HepG2 (cell line): ENCODE data around the gene CUTC. TPM values are rescaled to one million over a fixed set of nuclear protein-coding genes. Genes with fewer than 3 reads are reported as not detected.

Experiments
- ATAC-seq: fragments of 200-7000 bp; cut with Tn5 transposase; 3 replicates; pipeline ENCODE4 v1.9.1; 2020; ENCODE audit warnings: mild to moderate bottlenecking, moderate library complexity
- BruUV-seq: library from RNA; stranded (reverse); fragments of 400-500 nt; replicated peaks from 2 replicates; lab custom pipeline; 2021; lab: Mats Ljungman, UMichigan
- CTCF ChIA-PET: fragments of 300-600 bp; formaldehyde crosslinking; extraction: SDS; loops from one replicate; lab custom pipeline; 2021; ENCODE audit warnings: low total read pairs, inconsistent platforms, low intra/inter-chr PET ratio; lab: Yijun Ruan, JAX
- POLR2A ChIA-PET: fragments of 350-600 bp; sonication (Branson Sonifier 250); formaldehyde crosslinking; loops from one replicate; lab custom pipeline; 2020; ENCODE audit warnings: antibody characterized with exemption, inconsistent platforms; lab: Yijun Ruan, JAX
- DNase-seq: peaks from one replicate; pipeline ENCODE4 v3.0.0-alpha.2; 2015; ENCODE audit warnings: low spot score
- FAIRE-seq: peaks from 3 replicates; lab custom pipeline; 2011; peaks lifted over from hg19 to GRCh38; lab: Jason Lieb, UNC
- H2AFZ ChIP-seq: one replicate; pipeline ENCODE4 v1.6.1; 2011; ENCODE audit warnings: low read length, inconsistent platforms
- H3K27ac ChIP-seq: fragments of 300-600 bp; 3 replicates; pipeline ENCODE4 v1.8.0; 2011; ENCODE audit warnings: mixed run types, mild to moderate bottlenecking, mixed read lengths, low read length, inconsistent platforms; ENCODE audit not compliant: insufficient read depth; ENCODE audit errors: extremely low read length
- H3K27me3 ChIP-seq, 2 experiments: fragments of 200-600 bp in 1 of 2; 2 replicates in 1 of 2; 3 replicates in 1 of 2; pipeline versions ENCODE4 v1.6.0 to v1.8.0; 2011; ENCODE audit warnings: low read length in 2 of 2, mild to moderate bottlenecking in 2 of 2, moderate library complexity in 2 of 2, inconsistent platforms in 1 of 2; ENCODE audit not compliant: insufficient read depth in 2 of 2, control insufficient read depth in 1 of 2
- H3K36me3 ChIP-seq, 2 experiments: fragments of 200-600 bp in 1 of 2; replicated peaks in 1 of 2; 2 replicates in 1 of 2; 3 replicates in 1 of 2; pipeline versions ENCODE4 v1.5.1 to v1.8.0; 2011; ENCODE audit warnings: low read length in 2 of 2, inconsistent platforms in 1 of 2; ENCODE audit not compliant: insufficient read depth in 2 of 2, control insufficient read depth in 1 of 2
- H3K4me1 ChIP-seq: 2 replicates; pipeline ENCODE4 v1.5.1; 2012; ENCODE audit warnings: low read length, inconsistent platforms; ENCODE audit not compliant: insufficient read depth
- H3K4me2 ChIP-seq: 2 replicates; pipeline ENCODE4 v1.6.0; 2011; ENCODE audit warnings: low read depth, low read length, inconsistent platforms
- H3K4me3 ChIP-seq, 3 experiments: fragments of 200-600 bp in 1 of 3; sonication (generic), shearing (Covaris generic) in 1 of 3; replicated peaks in 1 of 3; 2 replicates each; pipeline ENCODE4 v1.5.1; 2011 to 2016; ENCODE audit warnings: low read length in 3 of 3, inconsistent platforms in 2 of 3, low read depth in 2 of 3, mild to moderate bottlenecking in 2 of 3, control low read depth in 1 of 3, mixed read lengths in 1 of 3; ENCODE audit not compliant: insufficient read depth in 1 of 3
- H3K79me2 ChIP-seq: one replicate; pipeline ENCODE4 v1.6.1; 2011; ENCODE audit warnings: low read length, inconsistent platforms; ENCODE audit not compliant: insufficient read depth
- H3K9ac ChIP-seq: 2 replicates; pipeline ENCODE4 v1.6.0; 2011; ENCODE audit warnings: mild to moderate bottlenecking, low read depth, low read length, inconsistent platforms; ENCODE audit not compliant: insufficient read depth
- H3K9me3 ChIP-seq: 2 replicates; pipeline ENCODE4 v1.5.1; 2012; ENCODE audit warnings: mild to moderate bottlenecking, low read length
- H4K20me1 ChIP-seq: 2 replicates; pipeline ENCODE4 v1.6.0; 2011; ENCODE audit warnings: inconsistent platforms, mild to moderate bottlenecking, low read length, moderate library complexity; ENCODE audit not compliant: insufficient read depth
- ARNTL ChIP-seq: sonication (generic); formaldehyde crosslinking; IDR thresholded peaks from 2 replicates; pipeline ENCODE4 v1.4.0; 2020; ENCODE audit warnings: mild to moderate bottlenecking, missing genetic modification reagents
- CTCF ChIP-seq: sonication (generic); formaldehyde crosslinking; IDR thresholded peaks from 2 replicates; pipeline ENCODE4 v1.5.0; 2020; ENCODE audit warnings: mild to moderate bottlenecking, missing genetic modification reagents, moderate library complexity
- ELF1 ChIP-seq: sonication (generic); formaldehyde crosslinking; IDR thresholded peaks from 2 replicates; pipeline ENCODE4 v1.4.0; 2020; ENCODE audit warnings: missing genetic modification reagents
- MED1 ChIP-seq: sonication (generic); formaldehyde crosslinking; IDR thresholded peaks from 2 replicates; pipeline ENCODE4 v1.4.0; 2020; ENCODE audit warnings: missing genetic modification reagents
- MTA1 ChIP-seq: sonication (generic); formaldehyde crosslinking; IDR thresholded peaks from 2 replicates; pipeline ENCODE4 v1.4.0; 2020; ENCODE audit warnings: missing genetic modification reagents, mild to moderate bottlenecking, borderline replicate concordance
- SMC3 ChIP-seq: IDR thresholded peaks from 2 replicates; pipeline ENCODE4 v1.6.1; 2011; ENCODE audit warnings: low read length, improper control_type of control experiment
- STAG1 ChIP-seq: sonication (generic); formaldehyde crosslinking; IDR thresholded peaks from 2 replicates; pipeline ENCODE4 v1.4.0; 2020; ENCODE audit warnings: missing genetic modification reagents
- ZNF10 ChIP-seq: sonication (generic); formaldehyde crosslinking; IDR thresholded peaks from 2 replicates; pipeline ENCODE4 v1.4.0; 2020; ENCODE audit warnings: mild to moderate bottlenecking, low read depth, missing genetic modification reagents, borderline replicate concordance
- ZNF160 ChIP-seq: sonication (generic); formaldehyde crosslinking; IDR thresholded peaks from 2 replicates; pipeline ENCODE4 v1.8.0; 2022; ENCODE audit warnings: mild to moderate bottlenecking, inconsistent platforms, missing genetic modification reagents
- ZNF597 ChIP-seq: sonication (generic); formaldehyde crosslinking; IDR thresholded peaks from 2 replicates; pipeline ENCODE4 v1.5.0; 2020; ENCODE audit warnings: missing genetic modification reagents
- ZNF644 ChIP-seq: IDR thresholded peaks from 2 replicates; pipeline ENCODE4 v1.6.1; 2016; ENCODE audit warnings: low read depth
- WGBS: methylation state at CpG from one replicate; pipeline ENCODE4 v1.1.6; 2017; ENCODE audit warnings: low lambda C conversion rate; 5-methylcytosine and 5-hydroxymethylcytosine counted together
- in situ Hi-C: cut with HindIII; loops from 2 replicates; pipeline ENCODE4 v1.10.0; 2017; ENCODE audit warnings: low pct_unique_long_range_greater_than_20kb; ENCODE audit not compliant: extremely low pct_ligation_motif_present
- intact Hi-C: fragments of 100-400 bp; cut with micrococcal nuclease; formaldehyde crosslinking; loops from one replicate; pipeline ENCODE4 v1.10.0; 2022; ENCODE audit not compliant: unreplicated experiment
- polyA plus RNA-seq, 8 experiments: library from polyadenylated mRNA; depleted of rRNA in 3 of 8; stranded (reverse) in 7 of 8; unstranded in 1 of 8; fragments of >200 nt; fragmentation: Illumina TruSeq in 4 of 8; extraction: Trizol in 4 of 8; gene quantifications; 2 replicates each; pipeline versions ENCODE4 v1.2.1 to v1.2.3, GENCODE V29; 2011 to 2016; ENCODE audit warnings: low read depth in 4 of 8, missing spikeins in 1 of 8, mixed read lengths in 1 of 8; ENCODE audit not compliant: insufficient read depth in 1 of 8
- total RNA-seq, 5 experiments: library from RNA; depleted of rRNA; stranded (reverse); fragments of >200 nt; fragmentation: Illumina TruSeq; extraction: Trizol; gene quantifications; 2 replicates each; pipeline ENCODE4 v1.2.3, GENCODE V29; 2016; ENCODE audit warnings: low read depth in 1 of 5

CUTC gene
- total and polyA plus RNA-seq, 2 of the 13 experiments (the other 11 are each of a cell fraction or from before 2014, with no cell fraction given), result 22.3 to 25.8 TPM

- Histone ChIP-seq H3K4me1 (no peaks in the 10 kb centered on the region), H3K79me2 (no peaks in the 10 kb centered on the region), H3K9ac (no peak overlapping the region), H3K27ac (no peak overlapping the region), H3K9me3 (no peaks in the 10 kb centered on the region), H4K20me1 (no peaks in the 10 kb centered on the region), H2AFZ (no peak overlapping the region), H3K36me3 (peaks cover 26 to 66% of the 10 kb centered on the region in 2 experiments), H3K4me3 (no peak overlapping the region), H3K27me3 (no peaks in the 10 kb centered on the region), H3K4me2 (no peak overlapping the region)
- FAIRE-seq (no peak), ATAC-seq (no peak), DNase-seq (no peak)
- TF ChIP-seq ZNF597 (CRISPR knock-in tag), result no peak
- no peak for TF ChIP-seq ELF1
- TF ChIP-seq ZNF160 (CRISPR knock-in tag), result no peak
- no peak for TF ChIP-seq ZNF10 (CRISPR knock-in tag)
- BruUV-seq, result no TSS peak
- WGBS, result 95% methylated on average over 6 of the region's 6 CpGs
- CTCF ChIA-PET, result no interaction called here
- POLR2A ChIA-PET, result no interaction called here
- in situ Hi-C loops, result no loop called here
- intact Hi-C loops, result no loop called here
Measured at GRCh38 chr10:99695761-99696160, 36.3 kb upstream of the CUTC start.

- CTCF ChIA-PET, result interaction anchor here (0.7 to 1.6 kb wide), 2 partner anchors 68 to 263 kb away, joined by 3 to 8 read pairs; no protein-coding TSS in a partner anchor
- no peaks in the 10 kb centered on the region for H3K9me3 ChIP-seq
- no peak overlapping the region for H3K9ac ChIP-seq
- no peaks in the 10 kb centered on the region for H3K4me1 ChIP-seq
- no peaks in the 10 kb centered on the region for H4K20me1 ChIP-seq
- intact Hi-C loops (loop anchor here (1.0 kb wide), 1 partner anchor 68 kb away; no protein-coding TSS in a partner anchor), in situ Hi-C loops (no loop called here)
- FAIRE-seq, result no peak
- POLR2A ChIA-PET, result no interaction called here
- peaks cover 25 to 69% of the 10 kb centered on the region in 2 experiments for H3K36me3 ChIP-seq
- TF ChIP-seq SMC3, result peak; percentile 22; the same call in 1 of the 2 replicates
- peak; percentile 51 for TF ChIP-seq CTCF (CRISPR knock-in tag)
- no peak for TF ChIP-seq MED1 (CRISPR knock-in tag)
- no peak for TF ChIP-seq ARNTL (CRISPR knock-in tag)
- TF ChIP-seq MTA1, result no peak
- no peak for TF ChIP-seq ZNF644 (CRISPR knock-in tag)
- peak; percentile 47 for TF ChIP-seq STAG1 (CRISPR knock-in tag)
- WGBS, result 96% methylated on average over 8 of the region's 8 CpGs
- H3K4me3 ChIP-seq, result no peak overlapping the region
- no TSS peak for BruUV-seq
- no peak overlapping the region for H2AFZ ChIP-seq
- H3K4me2 ChIP-seq, result no peak overlapping the region
- H3K27me3 ChIP-seq, result no peaks in the 10 kb centered on the region
- no peak for DNase-seq
- H3K79me2 ChIP-seq, result no peaks in the 10 kb centered on the region
- ATAC-seq, result peak; percentile 75
- H3K27ac ChIP-seq, result no peak overlapping the region
Measured at GRCh38 chr10:99698504-99699080, 33.4 kb upstream of the CUTC start.
